OCI-LY7 (cell line): ENCODE results near the gene CEP76. TPM values are rescaled to one million over a fixed set of nuclear protein-coding genes. Genes with fewer than 3 reads are reported as not detected.

Experiments
- BruUV-seq: library from RNA; stranded (reverse); fragments of 400-500 nt; replicated peaks from 2 replicates; lab custom pipeline; 2021; lab: Mats Ljungman, UMichigan
- CTCF ChIA-PET: fragments of 300-600 bp; sonication (Branson Sonifier 250); formaldehyde crosslinking; loops from one replicate; lab custom pipeline; 2022; ENCODE audit warnings: antibody characterized with exemption; ENCODE audit not compliant: unreplicated experiment; lab: Charles Lee
- POLR2A ChIA-PET: fragments of 300-600 bp; sonication (Branson Sonifier 250); formaldehyde crosslinking; loops from one replicate; lab custom pipeline; 2022; ENCODE audit warnings: antibody characterized with exemption; lab: Charles Lee
- DNase-seq: peaks from one replicate; pipeline ENCODE4 v3.0.0-alpha.2; 2015; ENCODE audit warnings: low spot score
- H2AFZ ChIP-seq: fragments of 200-600 bp; sonication (generic), shearing (Covaris generic); 2 replicates; pipeline ENCODE4 v1.6.1; 2014; ENCODE audit warnings: mild to moderate bottlenecking, antibody characterized with exemption, low read length, moderate library complexity
- H3K27ac ChIP-seq: fragments of 200-600 bp; sonication (generic); 2 replicates; pipeline ENCODE4 v1.5.1; 2014; ENCODE audit warnings: mixed run types, low read depth, mild to moderate bottlenecking, moderate library complexity, low read length, inconsistent platforms; ENCODE audit not compliant: poor library complexity, severe bottlenecking
- H3K36me3 ChIP-seq: fragments of 200-600 bp; sonication (generic); 2 replicates; pipeline ENCODE4 v1.6.1; 2014; ENCODE audit warnings: mild to moderate bottlenecking, antibody characterized with exemption, low read length, moderate library complexity, mixed read lengths; ENCODE audit not compliant: insufficient read depth
- H3K4me1 ChIP-seq: fragments of 200-600 bp; sonication (generic); 2 replicates; pipeline ENCODE4 v1.5.1; 2014; ENCODE audit warnings: mild to moderate bottlenecking, low read length; ENCODE audit not compliant: insufficient read depth, poor library complexity, severe bottlenecking
- H3K4me2 ChIP-seq: fragments of 200-600 bp; sonication (generic); 2 replicates; pipeline ENCODE4 v1.6.1; 2014; ENCODE audit warnings: mild to moderate bottlenecking, low read length
- H3K4me3 ChIP-seq: fragments of 200-600 bp; sonication (generic); 2 replicates; pipeline ENCODE4 v1.5.1; 2014; ENCODE audit warnings: mild to moderate bottlenecking, low read depth, low read length; ENCODE audit not compliant: poor library complexity, severe bottlenecking
- H3K79me2 ChIP-seq: fragments of 200-600 bp; sonication (generic); 2 replicates; pipeline ENCODE4 v1.6.1; 2016; ENCODE audit warnings: low read depth, mild to moderate bottlenecking, low read length, moderate library complexity, mixed read lengths; ENCODE audit not compliant: insufficient read depth
- H3K9me2 ChIP-seq: fragments of 200-600 bp; sonication (generic); 2 replicates; pipeline ENCODE4 v1.6.1; 2016; ENCODE audit warnings: mild to moderate bottlenecking, low read length, mixed read lengths; ENCODE audit not compliant: insufficient read depth
- H3K9me3 ChIP-seq: fragments of 200-600 bp; sonication (generic); 2 replicates; pipeline ENCODE4 v1.6.1; 2014; ENCODE audit warnings: mild to moderate bottlenecking, mixed run types, low read length, mixed read lengths
- H4K20me1 ChIP-seq: fragments of 200-600 bp; sonication (generic); 2 replicates; pipeline ENCODE4 v1.6.1; 2014; ENCODE audit warnings: mild to moderate bottlenecking, antibody characterized with exemption, low read length, moderate library complexity, mixed read lengths; ENCODE audit not compliant: insufficient read depth
- EZH2phosphoT487 ChIP-seq: fragments of 200-600 bp; sonication (generic); IDR thresholded peaks from 2 replicates; pipeline ENCODE4 v1.6.1; 2018; ENCODE audit warnings: low read depth, borderline replicate concordance, mild to moderate bottlenecking, mixed run types, antibody characterized with exemption, low read length, moderate library complexity, mixed read lengths
- intact Hi-C: fragments of 100-400 bp; cut with micrococcal nuclease; formaldehyde crosslinking; loops from one replicate; pipeline ENCODE4 v1.10.0; 2022; ENCODE audit not compliant: unreplicated experiment
- total RNA-seq, 2 experiments: library from RNA; depleted of rRNA in 1 of 2; stranded (reverse); fragments of >200 nt in 1 of 2; shearing (Covaris generic) in 1 of 2; gene quantifications; 2 replicates each; pipeline ENCODE4 v1.2.3, GENCODE V29; 2014 to 2022
- TF ChIP-seq, protein P1 (sequence below): fragments of 200-600 bp; sonication (generic); conservative IDR thresholded peaks from 2 replicates; pipeline ENCODE4 v1.5.1; 2014; ENCODE audit warnings: mild to moderate bottlenecking, antibody characterized with exemption, low read length, moderate library complexity, mixed read lengths

CEP76 gene
- total RNA-seq, 2 experiments from 2014 or later = 14.1 to 22.1 TPM

DNA sequence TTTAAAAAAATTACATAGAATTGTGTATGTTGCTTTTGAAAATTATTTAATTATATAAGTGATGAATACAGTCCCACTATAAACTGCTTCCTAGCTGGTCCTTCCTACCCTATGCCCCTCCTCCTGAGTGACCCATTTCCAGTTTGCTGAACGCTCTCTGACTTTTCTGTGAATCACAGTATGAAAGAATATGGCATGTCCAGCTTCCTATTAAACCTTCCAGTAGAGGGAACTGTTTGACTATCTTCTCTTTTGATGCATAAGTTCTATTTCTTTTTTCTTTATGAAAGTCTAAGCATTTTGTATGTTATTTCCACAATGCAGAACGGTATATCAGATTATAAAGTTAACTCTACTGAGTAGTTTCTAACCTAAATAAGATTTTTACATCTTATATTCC, 41.6 kb upstream of the CEP76 start:
- Histone ChIP-seq H3K9me2 (no peaks in the 10 kb centered on the region), H3K9me3 (no peaks in the 10 kb centered on the region), H3K4me2 (no peak overlapping the region), H3K4me3 (no peak overlapping the region), H3K27ac (no peak overlapping the region), H3K4me1 (peaks cover 18% of the 10 kb centered on the region), H4K20me1 (no peaks in the 10 kb centered on the region), H3K79me2 (no peaks in the 10 kb centered on the region), H2AFZ (no peak overlapping the region), H3K36me3 (no peaks in the 10 kb centered on the region)
- TF ChIP-seq, protein P1, sequence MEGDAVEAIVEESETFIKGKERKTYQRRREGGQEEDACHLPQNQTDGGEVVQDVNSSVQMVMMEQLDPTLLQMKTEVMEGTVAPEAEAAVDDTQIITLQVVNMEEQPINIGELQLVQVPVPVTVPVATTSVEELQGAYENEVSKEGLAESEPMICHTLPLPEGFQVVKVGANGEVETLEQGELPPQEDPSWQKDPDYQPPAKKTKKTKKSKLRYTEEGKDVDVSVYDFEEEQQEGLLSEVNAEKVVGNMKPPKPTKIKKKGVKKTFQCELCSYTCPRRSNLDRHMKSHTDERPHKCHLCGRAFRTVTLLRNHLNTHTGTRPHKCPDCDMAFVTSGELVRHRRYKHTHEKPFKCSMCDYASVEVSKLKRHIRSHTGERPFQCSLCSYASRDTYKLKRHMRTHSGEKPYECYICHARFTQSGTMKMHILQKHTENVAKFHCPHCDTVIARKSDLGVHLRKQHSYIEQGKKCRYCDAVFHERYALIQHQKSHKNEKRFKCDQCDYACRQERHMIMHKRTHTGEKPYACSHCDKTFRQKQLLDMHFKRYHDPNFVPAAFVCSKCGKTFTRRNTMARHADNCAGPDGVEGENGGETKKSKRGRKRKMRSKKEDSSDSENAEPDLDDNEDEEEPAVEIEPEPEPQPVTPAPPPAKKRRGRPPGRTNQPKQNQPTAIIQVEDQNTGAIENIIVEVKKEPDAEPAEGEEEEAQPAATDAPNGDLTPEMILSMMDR = peak; percentile 94
- TF ChIP-seq EZH2phosphoT487 = no peak
- intact Hi-C loops = loop anchor here (1.0 to 5.0 kb wide), 4 partner anchors 52 to 413 kb away; no protein-coding TSS in a partner anchor
- POLR2A ChIA-PET = interaction anchor here (0.6 to 1.2 kb wide), 3 partner anchors 22 to 149 kb away, joined by 3 read pairs; no protein-coding TSS in a partner anchor
- peak; percentile 74 for DNase-seq
- CTCF ChIA-PET = interaction anchor here (0.6 to 1.5 kb wide), 3 partner anchors 159 to 190 kb away, joined by 3 read pairs; no protein-coding TSS in a partner anchor
- BruUV-seq = no TSS peak

GRCh38 chr18:12742453-12742852, 39.9 kb upstream of the CEP76 start:
- TF ChIP-seq, protein P1 = no peak
- TF ChIP-seq EZH2phosphoT487 = no peak
- intact Hi-C loops = loop anchor here (5.0 kb wide), 2 partner anchors 50 to 415 kb away; no protein-coding TSS in a partner anchor

DNA sequence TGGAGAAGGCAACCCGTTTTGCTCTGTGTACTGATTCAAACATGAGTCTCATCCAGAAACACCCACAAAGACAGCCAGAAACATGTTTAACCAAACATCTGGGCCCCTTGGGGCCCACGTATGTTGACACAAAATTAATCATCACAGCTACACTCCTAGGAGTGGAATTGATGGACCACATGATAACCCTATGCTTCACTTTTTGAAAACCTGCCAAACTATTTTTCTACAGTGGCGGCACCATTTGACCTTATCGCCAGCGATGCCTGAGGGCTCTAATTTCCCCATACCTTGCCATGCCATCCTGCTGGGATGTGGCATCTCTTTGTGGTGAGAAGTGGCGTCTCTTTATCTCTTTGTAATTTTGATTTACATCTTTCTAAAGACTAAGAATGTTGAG, 38.8 kb upstream of the CEP76 start:
- no peak overlapping the region for H3K4me3 ChIP-seq
- H3K79me2 ChIP-seq = no peaks in the 10 kb centered on the region
- no peak overlapping the region for H3K27ac ChIP-seq
- CTCF ChIA-PET = no interaction called here
- no peak for DNase-seq
- no peaks in the 10 kb centered on the region for H3K36me3 ChIP-seq
- no peak overlapping the region for H2AFZ ChIP-seq
- no TSS peak for BruUV-seq
- H4K20me1 ChIP-seq = no peaks in the 10 kb centered on the region
- H3K4me1 ChIP-seq = peaks cover 12% of the 10 kb centered on the region
- H3K4me2 ChIP-seq = no peak overlapping the region
- TF ChIP-seq, protein P1 = no peak
- no peak for TF ChIP-seq EZH2phosphoT487
- intact Hi-C loops = loop anchor here (5.0 kb wide), 2 partner anchors 49 to 416 kb away; no protein-coding TSS in a partner anchor
- H3K9me3 ChIP-seq = no peaks in the 10 kb centered on the region
- H3K9me2 ChIP-seq = no peaks in the 10 kb centered on the region
- POLR2A ChIA-PET = interaction anchor here (0.6 to 0.7 kb wide), 2 partner anchors 30 to 158 kb away, joined by 3 to 4 read pairs; no protein-coding TSS in a partner anchor

More at GRCh38 chr18:12742453-12742852, 39.9 kb upstream of the CEP76 start:
- DNase-seq = no peak
- Histone ChIP-seq H3K9me2 (no peaks in the 10 kb centered on the region), H4K20me1 (no peaks in the 10 kb centered on the region), H3K9me3 (no peaks in the 10 kb centered on the region), H3K27ac (no peak overlapping the region), H3K4me3 (no peak overlapping the region), H3K79me2 (no peaks in the 10 kb centered on the region), H3K4me2 (no peak overlapping the region), H3K36me3 (no peaks in the 10 kb centered on the region), H3K4me1 (peaks cover 12% of the 10 kb centered on the region), H2AFZ (no peak overlapping the region)
- no TSS peak for BruUV-seq
- POLR2A ChIA-PET = interaction anchor here (0.6 kb wide), 3 partner anchors 139 to 363 kb away, joined by 3 to 4 read pairs (median 3); no protein-coding TSS in a partner anchor
- CTCF ChIA-PET = no interaction called here
